Mucosa of descending colon (tissue), 3 donors: ENCODE results near the gene HIKESHI. TPM values are rescaled to one million over a fixed set of nuclear protein-coding genes. Genes with fewer than 3 reads are reported as not detected.

Experiments
- ATAC-seq: fragments of 200-7000 bp; cut with Tn5 transposase; one replicate; pipeline ENCODE4 v1.9.1; 2020; ENCODE audit warnings: mild to moderate bottlenecking, moderate library complexity
- DNase-seq, 3 donors: peaks; one replicate each; pipeline ENCODE4 v3.0.0-alpha.2; 2020
- H3K36me3 ChIP-seq: fragments of 200-600 bp; one replicate; pipeline ENCODE4 v1.8.0; 2021; ENCODE audit warnings: low read depth, mild to moderate bottlenecking
- H3K4me1 ChIP-seq: fragments of 200-600 bp; one replicate; pipeline ENCODE4 v1.8.0; 2021; ENCODE audit warnings: low read depth, mild to moderate bottlenecking
- H3K4me3 ChIP-seq: fragments of 200-600 bp; one replicate; pipeline ENCODE4 v1.8.0; 2021; ENCODE audit warnings: mild to moderate bottlenecking
- H3K9me3 ChIP-seq: fragments of 200-600 bp; one replicate; pipeline ENCODE4 v1.8.0; 2021; ENCODE audit warnings: mild to moderate bottlenecking
- CTCF ChIP-seq: fragments of 200-600 bp; IDR thresholded peaks from one replicate; pipeline ENCODE4 v1.8.0; 2022; ENCODE audit warnings: antibody characterized with exemption, mild to moderate bottlenecking
- intact Hi-C, 2 donors: fragments of 100-400 bp; cut with DNase I in 1 of 2; cut with micrococcal nuclease in 1 of 2; formaldehyde crosslinking; loops; one replicate each; pipeline versions ENCODE4 v1.11.0 to v1.11.1; 2022; cut with DNase I, micrococcal nuclease
- total RNA-seq, 3 donors: library from RNA; stranded (reverse); fragmentation: NEBNext Ultra II Directional in 2 of 3; extraction: Animal tissue kit (Norgen Biotek cat#: 25700) in 2 of 3; gene quantifications; one replicate each; pipeline versions ENCODE4 v1.2.1 to v1.2.4, GENCODE V29; 2021 to 2023
- donor health status: DM: no; HTN: no; CAD: no; lungs with moderate emphysema.
- donor health status: DM: no; HTN: no; CAD: no.
- donor health status: DM: no; HTN: yes; CAD: no.

Gene HIKESHI
- total RNA-seq, 3 donors from 2014 or later, result 11.6 to 32.0 (median 18.8) TPM

- H3K4me1 ChIP-seq, result no peaks in the 10 kb centered on the region
- no peak overlapping the region for H3K4me3 ChIP-seq
- no peaks in the 10 kb centered on the region for H3K36me3 ChIP-seq
- TF ChIP-seq CTCF, result no peak
- no peak for ATAC-seq
- H3K9me3 ChIP-seq, result no peaks in the 10 kb centered on the region
- DNase-seq, result no peak
- intact Hi-C loops, result no loop called here
Measured at GRCh38 chr11:86274999-86275398, 27.0 kb upstream of the HIKESHI start.

- Histone ChIP-seq H3K4me1 (no peaks in the 10 kb centered on the region), H3K4me3 (no peak overlapping the region), H3K36me3 (no peaks in the 10 kb centered on the region), H3K9me3 (no peaks in the 10 kb centered on the region)
- DNase-seq (no peak), ATAC-seq (no peak)
- TF ChIP-seq CTCF, result no peak
- intact Hi-C loops, result no loop called here
Measured at GRCh38 chr11:86275493-86276370, 26.3 kb upstream of the HIKESHI start.

GRCh38 chr11:86277741-86278140 is 24.3 kb upstream of the HIKESHI start:
- H3K9me3 ChIP-seq, result no peaks in the 10 kb centered on the region
- TF ChIP-seq CTCF, result no peak
- no peak for ATAC-seq
- no peaks in the 10 kb centered on the region for H3K36me3 ChIP-seq
- no peak for DNase-seq
- H3K4me1 ChIP-seq, result no peaks in the 10 kb centered on the region
- intact Hi-C loops, result no loop called here
- H3K4me3 ChIP-seq, result no peak overlapping the region

- Histone ChIP-seq H3K4me1 (no peaks in the 10 kb centered on the region), H3K36me3 (no peaks in the 10 kb centered on the region), H3K4me3 (no peak overlapping the region), H3K9me3 (no peaks in the 10 kb centered on the region)
- intact Hi-C loops, result no loop called here
- ATAC-seq, result no peak
- DNase-seq, result no peak
- no peak for TF ChIP-seq CTCF
Measured at GRCh38 chr11:86278226-86278625, 23.8 kb upstream of the HIKESHI start.

GRCh38 chr11:86279747-86280146 is 22.3 kb upstream of the HIKESHI start:
- H3K9me3 ChIP-seq, result no peaks in the 10 kb centered on the region
- intact Hi-C loops, result no loop called here
- no peak overlapping the region for H3K4me3 ChIP-seq
- no peaks in the 10 kb centered on the region for H3K4me1 ChIP-seq
- no peaks in the 10 kb centered on the region for H3K36me3 ChIP-seq
- TF ChIP-seq CTCF, result no peak
- no peak for DNase-seq
- no peak for ATAC-seq

GRCh38 chr11:86287468-86287796 is 14.6 kb upstream of the HIKESHI start:
- intact Hi-C loops, result no loop called here
- Histone ChIP-seq H3K4me1 (peaks cover 4% of the 10 kb centered on the region), H3K36me3 (no peaks in the 10 kb centered on the region), H3K4me3 (no peak overlapping the region), H3K9me3 (no peaks in the 10 kb centered on the region)
- no peak for ATAC-seq
- TF ChIP-seq CTCF, result no peak
- DNase-seq, result no peak
